ENCODE measurements around the gene FNTB. TPM values are rescaled to one million over a fixed set of nuclear protein-coding genes. Genes with fewer than 3 reads are reported as not detected.

FNTB gene
- total RNA-seq, 1 donor = 12.7 TPM

- Histone ChIP-seq H2AFZ (ENCODE audit: low read length) (no peak overlapping the region), H3K79me2 (ENCODE audit: insufficient read depth, low read length) (peaks cover 4% of the 10 kb centered on the region), H3K4me3 (ENCODE audit: insufficient read depth, low read length) (no peak overlapping the region), H3K27me3 (ENCODE audit: insufficient read depth, low read length) (no peaks in the 10 kb centered on the region), H3K36me3 (ENCODE audit: insufficient read depth, low read length) (no peaks in the 10 kb centered on the region), H3K27ac (ENCODE audit: low read depth, low read length) (peak overlapping the region; percentile 88), H3K4me2 (ENCODE audit: insufficient read depth, low read length) (no peak overlapping the region), H3K9me3 (ENCODE audit: low read depth, low read length) (no peaks in the 10 kb centered on the region), H3K4me1 (ENCODE audit: insufficient read depth, low read length) (peaks cover 36% of the 10 kb centered on the region), H4K20me1 (ENCODE audit: insufficient read depth, low read length) (no peaks in the 10 kb centered on the region)
- peak; percentile 48 for DNase-seq (ENCODE audit: insufficient read length, low spot score, missing footprints)
- TF ChIP-seq CTCF (IDR thresholded peaks at IDR 0.05; ENCODE audit: extremely low read depth, low read depth, low read length) = no peak
Observed at GRCh38 chr14:65007202-65007601, 20.5 kb downstream of the FNTB start.

GRCh38 chr14:65010211-65010931, 23.7 kb downstream of the FNTB start:
- no peaks in the 10 kb centered on the region for H3K27me3 ChIP-seq (ENCODE audit: insufficient read depth, low read length)
- H3K79me2 ChIP-seq (ENCODE audit: insufficient read depth, low read length) = no peaks in the 10 kb centered on the region
- H3K36me3 ChIP-seq (ENCODE audit: insufficient read depth, low read length) = peaks cover 11% of the 10 kb centered on the region
- no peaks in the 10 kb centered on the region for H3K9me3 ChIP-seq (ENCODE audit: low read depth, low read length)
- H3K4me2 ChIP-seq (ENCODE audit: insufficient read depth, low read length) = no peak overlapping the region
- no peak for DNase-seq (ENCODE audit: insufficient read length, low spot score, missing footprints)
- TF ChIP-seq CTCF (IDR thresholded peaks at IDR 0.05; ENCODE audit: extremely low read depth, low read depth, low read length) = no peak
- H2AFZ ChIP-seq (ENCODE audit: low read length) = no peak overlapping the region
- no peak overlapping the region for H3K27ac ChIP-seq (ENCODE audit: low read depth, low read length)
- H3K4me1 ChIP-seq (ENCODE audit: insufficient read depth, low read length) = peaks cover 19% of the 10 kb centered on the region
- H4K20me1 ChIP-seq (ENCODE audit: insufficient read depth, low read length) = no peaks in the 10 kb centered on the region
- no peak overlapping the region for H3K4me3 ChIP-seq (ENCODE audit: insufficient read depth, low read length)

GRCh38 chr14:65011538-65011937, 24.8 kb downstream of the FNTB start:
- Histone ChIP-seq H3K27ac (ENCODE audit: low read depth, low read length) (no peak overlapping the region), H4K20me1 (ENCODE audit: insufficient read depth, low read length) (no peaks in the 10 kb centered on the region), H2AFZ (ENCODE audit: low read length) (no peak overlapping the region), H3K9me3 (ENCODE audit: low read depth, low read length) (no peaks in the 10 kb centered on the region), H3K4me3 (ENCODE audit: insufficient read depth, low read length) (no peak overlapping the region), H3K4me1 (ENCODE audit: insufficient read depth, low read length) (peaks cover 8% of the 10 kb centered on the region), H3K4me2 (ENCODE audit: insufficient read depth, low read length) (no peak overlapping the region), H3K79me2 (ENCODE audit: insufficient read depth, low read length) (no peaks in the 10 kb centered on the region), H3K36me3 (ENCODE audit: insufficient read depth, low read length) (peaks cover 23% of the 10 kb centered on the region), H3K27me3 (ENCODE audit: insufficient read depth, low read length) (no peaks in the 10 kb centered on the region)
- no peak for TF ChIP-seq CTCF (IDR thresholded peaks at IDR 0.05; ENCODE audit: extremely low read depth, low read depth, low read length)
- DNase-seq (ENCODE audit: insufficient read length, low spot score, missing footprints) = no peak

GRCh38 chr14:65012353-65012752, 25.7 kb downstream of the FNTB start:
- Histone ChIP-seq H3K79me2 (ENCODE audit: insufficient read depth, low read length) (no peaks in the 10 kb centered on the region), H3K4me1 (ENCODE audit: insufficient read depth, low read length) (no peaks in the 10 kb centered on the region), H2AFZ (ENCODE audit: low read length) (no peak overlapping the region), H4K20me1 (ENCODE audit: insufficient read depth, low read length) (no peaks in the 10 kb centered on the region), H3K4me2 (ENCODE audit: insufficient read depth, low read length) (no peak overlapping the region), H3K27me3 (ENCODE audit: insufficient read depth, low read length) (no peaks in the 10 kb centered on the region), H3K9me3 (ENCODE audit: low read depth, low read length) (no peaks in the 10 kb centered on the region), H3K36me3 (ENCODE audit: insufficient read depth, low read length) (peaks cover 24% of the 10 kb centered on the region), H3K27ac (ENCODE audit: low read depth, low read length) (no peak overlapping the region), H3K4me3 (ENCODE audit: insufficient read depth, low read length) (no peak overlapping the region)
- TF ChIP-seq CTCF (IDR thresholded peaks at IDR 0.05; ENCODE audit: extremely low read depth, low read depth, low read length) = no peak
- DNase-seq (ENCODE audit: insufficient read length, low spot score, missing footprints) = peak; percentile 21
